CD4-positive, alpha-beta T cell (primary cell): ENCODE measurements around the gene TSPAN7. TPM values are rescaled to one million over a fixed set of nuclear protein-coding genes. Genes with fewer than 3 reads are reported as not detected.

Experiments
- ATAC-seq: fragments of 200-7000 bp; cut with Tn5 transposase; one replicate; pipeline ENCODE4 v1.10.0; 2022; ENCODE audit warnings: mild to moderate bottlenecking; ENCODE audit not compliant: poor library complexity
- CTCF ChIA-PET: fragments of 350-600 bp; sonication (Branson Sonifier 250); formaldehyde crosslinking; loops from one replicate; lab custom pipeline; 2021; ENCODE audit warnings: antibody characterized with exemption, inconsistent platforms; lab: Charles Lee
- POLR2A ChIA-PET: fragments of 350-600 bp; sonication (Branson Sonifier 250); formaldehyde crosslinking; loops from one replicate; lab custom pipeline; 2021; ENCODE audit warnings: antibody characterized with exemption, inconsistent platforms; lab: Charles Lee
- DNase-seq, 14 experiments: peaks; one replicate each; pipeline ENCODE4 v3.0.0-alpha.2; 2013 to 2020; ENCODE audit warnings: mixed read lengths in 2 of 14
- H3K27ac ChIP-seq, 2 donors: one replicate each; pipeline versions ENCODE4 v1.5.1 to v1.7.0; 2013; ENCODE audit warnings: low read length in 2 of 2, low read depth in 1 of 2, mild to moderate bottlenecking in 1 of 2
- H3K27me3 ChIP-seq, 2 experiments: 1 replicate in 1 of 2; 2 replicates in 1 of 2; pipeline versions ENCODE4 v1.6.1 to v1.7.0; 2013; ENCODE audit warnings: low read length in 2 of 2, control low read depth in 1 of 2, mild to moderate bottlenecking in 1 of 2, moderate library complexity in 1 of 2; ENCODE audit not compliant: insufficient read depth in 2 of 2, control insufficient read depth in 1 of 2
- H3K36me3 ChIP-seq: one replicate; pipeline ENCODE4 v1.6.1; 2013; ENCODE audit warnings: low read length, control low read depth; ENCODE audit not compliant: insufficient read depth
- H3K4me1 ChIP-seq: one replicate; pipeline ENCODE4 v1.6.1; 2013; ENCODE audit warnings: low read length, control low read depth; ENCODE audit not compliant: insufficient read depth
- H3K4me3 ChIP-seq: one replicate; pipeline ENCODE4 v1.5.1; 2013; ENCODE audit warnings: mild to moderate bottlenecking, low read length, moderate library complexity
- H3K9me3 ChIP-seq, 2 experiments: 1 replicate in 1 of 2; 2 replicates in 1 of 2; pipeline versions ENCODE4 v1.6.1 to v1.7.0; 2013; ENCODE audit warnings: low read length in 2 of 2, mild to moderate bottlenecking in 2 of 2, control low read depth in 1 of 2, moderate library complexity in 1 of 2; ENCODE audit not compliant: control insufficient read depth in 1 of 2, insufficient read depth in 1 of 2
- H3K27ac Mint-ChIP-seq: one replicate; pipeline ENCODE4 v1.8.0; 2020; ENCODE audit warnings: mixed read lengths
- H3K27me3 Mint-ChIP-seq: one replicate; pipeline ENCODE4 v1.8.0; 2021; ENCODE audit warnings: mixed read lengths
- H3K36me3 Mint-ChIP-seq: one replicate; pipeline ENCODE4 v1.8.0; 2021; ENCODE audit warnings: low read depth, mixed read lengths
- H3K4me1 Mint-ChIP-seq: one replicate; pipeline ENCODE4 v1.8.0; 2021; ENCODE audit warnings: low read depth, mixed read lengths
- H3K4me3 Mint-ChIP-seq: one replicate; pipeline ENCODE4 v1.8.0; 2020; ENCODE audit warnings: mild to moderate bottlenecking, mixed read lengths
- H3K9me3 Mint-ChIP-seq: one replicate; pipeline ENCODE4 v1.8.0; 2020; ENCODE audit warnings: mixed read lengths
- intact Hi-C, 2 experiments: fragments of 100-400 bp; cut with DNase I in 1 of 2; cut with micrococcal nuclease in 1 of 2; formaldehyde crosslinking; loops; one replicate each; pipeline versions ENCODE4 v1.15.1 to v1.9.0; 2023 to 2025; cut with DNase I, micrococcal nuclease
- total RNA-seq, 174 experiments: library from RNA in 2 of 174; stranded (reverse) in 2 of 174; gene quantifications; one replicate each; pipeline ENCODE4 v1.2.3 and lab custom pipeline; 2021 to 2026
- TF ChIP-seq, protein P1 (sequence below): fragments of 200-600 bp; IDR thresholded peaks from one replicate; pipeline ENCODE4 v1.8.0; 2022; ENCODE audit warnings: antibody characterized with exemption, mild to moderate bottlenecking

TSPAN7 gene
- total RNA-seq, 2 experiments from 2014 or later: 0.36 TPM; not detected in 1

DNA sequence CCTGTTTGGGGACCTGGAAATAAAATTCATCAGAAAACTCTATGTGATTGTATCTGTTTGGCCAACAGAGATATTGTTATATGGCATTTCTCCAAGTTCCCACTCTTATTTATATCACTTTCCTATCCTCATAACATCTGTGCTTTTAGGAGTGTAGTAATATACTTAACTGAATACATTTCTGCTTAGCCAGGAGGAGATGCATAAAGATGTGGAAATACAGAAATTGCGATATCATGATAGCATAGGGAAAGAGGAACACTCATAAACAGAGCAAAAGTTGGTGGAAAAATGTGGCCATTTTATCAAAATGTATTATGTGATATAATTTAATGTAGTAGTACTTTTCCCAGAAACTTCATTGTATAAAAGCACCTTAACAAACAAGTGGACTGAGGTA, 46.1 kb upstream of the TSPAN7 start:
- CTCF ChIA-PET: no interaction called here
- H3K27me3 ChIP-seq: no peaks in the 10 kb centered on the region
- Mint-ChIP-seq H3K27me3 (no peaks in the 10 kb centered on the region), H3K4me3 (no peak overlapping the region), H3K27ac (no peak overlapping the region), H3K4me1 (no peaks in the 10 kb centered on the region), H3K9me3 (no peaks in the 10 kb centered on the region), H3K36me3 (no peaks in the 10 kb centered on the region)
- intact Hi-C loops: no loop called here
- POLR2A ChIA-PET: no interaction called here
- H3K4me1 ChIP-seq: no peaks in the 10 kb centered on the region
- no peak overlapping the region for H3K27ac ChIP-seq
- TF ChIP-seq, protein P1, sequence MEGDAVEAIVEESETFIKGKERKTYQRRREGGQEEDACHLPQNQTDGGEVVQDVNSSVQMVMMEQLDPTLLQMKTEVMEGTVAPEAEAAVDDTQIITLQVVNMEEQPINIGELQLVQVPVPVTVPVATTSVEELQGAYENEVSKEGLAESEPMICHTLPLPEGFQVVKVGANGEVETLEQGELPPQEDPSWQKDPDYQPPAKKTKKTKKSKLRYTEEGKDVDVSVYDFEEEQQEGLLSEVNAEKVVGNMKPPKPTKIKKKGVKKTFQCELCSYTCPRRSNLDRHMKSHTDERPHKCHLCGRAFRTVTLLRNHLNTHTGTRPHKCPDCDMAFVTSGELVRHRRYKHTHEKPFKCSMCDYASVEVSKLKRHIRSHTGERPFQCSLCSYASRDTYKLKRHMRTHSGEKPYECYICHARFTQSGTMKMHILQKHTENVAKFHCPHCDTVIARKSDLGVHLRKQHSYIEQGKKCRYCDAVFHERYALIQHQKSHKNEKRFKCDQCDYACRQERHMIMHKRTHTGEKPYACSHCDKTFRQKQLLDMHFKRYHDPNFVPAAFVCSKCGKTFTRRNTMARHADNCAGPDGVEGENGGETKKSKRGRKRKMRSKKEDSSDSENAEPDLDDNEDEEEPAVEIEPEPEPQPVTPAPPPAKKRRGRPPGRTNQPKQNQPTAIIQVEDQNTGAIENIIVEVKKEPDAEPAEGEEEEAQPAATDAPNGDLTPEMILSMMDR: no peak
- H3K9me3 ChIP-seq: no peaks in the 10 kb centered on the region
- H3K4me3 ChIP-seq: no peak overlapping the region
- no peak for DNase-seq
- ATAC-seq: no peak
- H3K36me3 ChIP-seq: no peaks in the 10 kb centered on the region

DNA sequence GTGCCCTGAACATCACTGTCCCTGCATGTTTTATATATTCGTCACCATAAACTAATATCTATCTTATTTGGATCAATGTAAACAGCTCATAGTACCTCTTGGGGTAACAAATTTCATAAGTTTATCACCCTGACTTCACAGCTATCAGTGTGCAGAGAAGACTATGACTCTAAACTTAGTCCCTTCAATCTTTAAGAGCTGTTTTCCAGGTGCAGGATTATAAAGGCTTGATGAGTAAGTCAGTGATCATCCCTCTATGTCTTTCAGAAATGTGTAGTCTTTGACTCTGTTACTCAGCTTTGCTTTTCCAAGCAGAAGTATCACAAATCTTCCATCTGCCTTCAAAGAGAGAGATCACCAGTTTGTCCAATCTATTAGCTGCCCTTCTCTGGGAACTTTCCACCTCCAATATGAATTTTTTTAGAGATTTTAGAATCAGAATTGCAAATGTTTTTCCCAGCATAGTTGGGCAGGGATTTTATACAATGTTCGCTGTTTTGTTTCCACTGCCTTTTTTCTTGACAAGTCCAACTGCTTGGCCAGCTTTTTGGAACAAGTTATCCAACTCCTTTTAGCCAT, 45.1 kb upstream of the TSPAN7 start:
- Histone ChIP-seq H3K27ac (no peak overlapping the region), H3K36me3 (no peaks in the 10 kb centered on the region), H3K27me3 (no peaks in the 10 kb centered on the region), H3K4me1 (no peaks in the 10 kb centered on the region), H3K4me3 (no peak overlapping the region), H3K9me3 (no peaks in the 10 kb centered on the region)
- CTCF ChIA-PET: no interaction called here
- H3K4me1 Mint-ChIP-seq: no peaks in the 10 kb centered on the region
- POLR2A ChIA-PET: no interaction called here
- H3K4me3 Mint-ChIP-seq: no peak overlapping the region
- intact Hi-C loops: no loop called here
- H3K9me3 Mint-ChIP-seq: no peaks in the 10 kb centered on the region
- H3K27me3 Mint-ChIP-seq: no peaks in the 10 kb centered on the region
- TF ChIP-seq, protein P1: no peak
- H3K27ac Mint-ChIP-seq: no peak overlapping the region
- ATAC-seq (no peak), DNase-seq (no peak)
- H3K36me3 Mint-ChIP-seq: no peaks in the 10 kb centered on the region

DNA sequence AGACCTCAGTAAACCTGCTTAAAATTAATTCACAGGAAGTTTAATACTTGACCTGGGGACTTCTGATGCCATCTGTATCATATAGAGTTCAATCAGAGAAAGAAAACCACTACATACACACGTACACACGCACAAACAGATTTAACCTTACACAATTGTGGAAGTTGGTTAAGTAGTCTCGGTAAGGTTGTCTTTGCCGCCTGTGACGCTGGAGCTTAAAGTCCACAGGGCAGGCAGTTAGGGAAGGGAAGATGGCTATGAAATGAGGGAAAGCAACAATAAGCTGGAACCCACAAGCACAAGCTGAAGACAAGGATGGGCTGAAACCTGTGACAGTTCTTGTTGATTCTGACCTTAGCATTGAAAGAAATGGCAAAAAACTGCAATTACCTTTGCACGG, 41.7 kb upstream of the TSPAN7 start:
- Histone ChIP-seq H3K9me3 (no peaks in the 10 kb centered on the region), H3K27me3 (no peaks in the 10 kb centered on the region), H3K36me3 (no peaks in the 10 kb centered on the region), H3K4me3 (no peak overlapping the region), H3K4me1 (no peaks in the 10 kb centered on the region), H3K27ac (no peak overlapping the region)
- TF ChIP-seq, protein P1: no peak
- Mint-ChIP-seq H3K4me1 (no peaks in the 10 kb centered on the region), H3K27me3 (no peaks in the 10 kb centered on the region), H3K9me3 (no peaks in the 10 kb centered on the region), H3K36me3 (no peaks in the 10 kb centered on the region), H3K4me3 (no peak overlapping the region), H3K27ac (no peak overlapping the region)
- ChIA-PET CTCF (no interaction called here), POLR2A (no interaction called here)
- intact Hi-C loops: no loop called here
- ATAC-seq (no peak), DNase-seq (no peak)
